Measurements from ENCODE around the gene LRIG1.

Gene LRIG1

DNA sequence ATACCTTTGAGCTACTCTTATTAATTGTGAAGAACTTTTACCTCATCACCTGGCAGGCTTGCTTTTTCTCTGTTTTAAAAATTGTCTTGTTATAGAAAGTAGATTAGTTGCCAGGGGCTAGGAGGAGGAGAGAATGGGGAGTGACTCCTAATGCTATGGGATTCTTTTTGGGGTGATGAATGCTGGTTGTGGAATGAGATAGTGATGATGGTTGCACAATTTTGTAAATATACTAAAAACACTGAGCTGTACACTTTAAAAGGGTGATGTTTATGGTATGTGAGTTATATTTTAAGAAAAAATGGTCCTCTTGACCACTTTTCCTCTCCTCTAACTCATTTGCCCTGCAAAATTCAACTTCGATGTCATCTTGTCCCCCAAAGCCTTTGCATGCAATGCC lies 31.8 kb upstream of the LRIG1 start:
- no peak for ATAC-seq
- TF ChIP-seq, protein P1, sequence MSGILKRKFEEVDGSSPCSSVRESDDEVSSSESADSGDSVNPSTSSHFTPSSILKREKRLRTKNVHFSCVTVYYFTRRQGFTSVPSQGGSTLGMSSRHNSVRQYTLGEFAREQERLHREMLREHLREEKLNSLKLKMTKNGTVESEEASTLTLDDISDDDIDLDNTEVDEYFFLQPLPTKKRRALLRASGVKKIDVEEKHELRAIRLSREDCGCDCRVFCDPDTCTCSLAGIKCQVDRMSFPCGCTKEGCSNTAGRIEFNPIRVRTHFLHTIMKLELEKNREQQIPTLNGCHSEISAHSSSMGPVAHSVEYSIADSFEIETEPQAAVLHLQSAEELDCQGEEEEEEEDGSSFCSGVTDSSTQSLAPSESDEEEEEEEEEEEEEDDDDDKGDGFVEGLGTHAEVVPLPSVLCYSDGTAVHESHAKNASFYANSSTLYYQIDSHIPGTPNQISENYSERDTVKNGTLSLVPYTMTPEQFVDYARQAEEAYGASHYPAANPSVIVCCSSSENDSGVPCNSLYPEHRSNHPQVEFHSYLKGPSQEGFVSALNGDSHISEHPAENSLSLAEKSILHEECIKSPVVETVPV (CRISPR knock-in tag; IDR thresholded peaks at IDR 0.05): no peak
- TF ChIP-seq TCF4 (CRISPR knock-in tag; IDR thresholded peaks at IDR 0.05; ENCODE audit: borderline replicate concordance): no peak
- TF ChIP-seq BACH2 (CRISPR knock-in tag; IDR thresholded peaks at IDR 0.05; ENCODE audit: borderline replicate concordance): no peak
- TF ChIP-seq ESRRG (CRISPR knock-in tag; IDR thresholded peaks at IDR 0.05): no peak
- TF ChIP-seq, protein P2, sequence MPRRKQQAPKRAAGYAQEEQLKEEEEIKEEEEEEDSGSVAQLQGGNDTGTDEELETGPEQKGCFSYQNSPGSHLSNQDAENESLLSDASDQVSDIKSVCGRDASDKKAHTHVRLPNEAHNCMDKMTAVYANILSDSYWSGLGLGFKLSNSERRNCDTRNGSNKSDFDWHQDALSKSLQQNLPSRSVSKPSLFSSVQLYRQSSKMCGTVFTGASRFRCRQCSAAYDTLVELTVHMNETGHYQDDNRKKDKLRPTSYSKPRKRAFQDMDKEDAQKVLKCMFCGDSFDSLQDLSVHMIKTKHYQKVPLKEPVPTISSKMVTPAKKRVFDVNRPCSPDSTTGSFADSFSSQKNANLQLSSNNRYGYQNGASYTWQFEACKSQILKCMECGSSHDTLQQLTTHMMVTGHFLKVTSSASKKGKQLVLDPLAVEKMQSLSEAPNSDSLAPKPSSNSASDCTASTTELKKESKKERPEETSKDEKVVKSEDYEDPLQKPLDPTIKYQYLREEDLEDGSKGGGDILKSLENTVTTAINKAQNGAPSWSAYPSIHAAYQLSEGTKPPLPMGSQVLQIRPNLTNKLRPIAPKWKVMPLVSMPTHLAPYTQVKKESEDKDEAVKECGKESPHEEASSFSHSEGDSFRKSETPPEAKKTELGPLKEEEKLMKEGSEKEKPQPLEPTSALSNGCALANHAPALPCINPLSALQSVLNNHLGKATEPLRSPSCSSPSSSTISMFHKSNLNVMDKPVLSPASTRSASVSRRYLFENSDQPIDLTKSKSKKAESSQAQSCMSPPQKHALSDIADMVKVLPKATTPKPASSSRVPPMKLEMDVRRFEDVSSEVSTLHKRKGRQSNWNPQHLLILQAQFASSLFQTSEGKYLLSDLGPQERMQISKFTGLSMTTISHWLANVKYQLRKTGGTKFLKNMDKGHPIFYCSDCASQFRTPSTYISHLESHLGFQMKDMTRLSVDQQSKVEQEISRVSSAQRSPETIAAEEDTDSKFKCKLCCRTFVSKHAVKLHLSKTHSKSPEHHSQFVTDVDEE (CRISPR knock-in tag; IDR thresholded peaks at IDR 0.05): no peak
- TF ChIP-seq TOX (CRISPR knock-in tag; IDR thresholded peaks at IDR 0.05; ENCODE audit: borderline replicate concordance): no peak
- no peak for TF ChIP-seq ZFP3 (CRISPR knock-in tag; IDR thresholded peaks at IDR 0.05)
- TF ChIP-seq ZNF70 (CRISPR knock-in tag; IDR thresholded peaks at IDR 0.05): no peak
- TF ChIP-seq GLIS3 (CRISPR knock-in tag; IDR thresholded peaks at IDR 0.05): no peak
- TF ChIP-seq OSR1 (CRISPR knock-in tag; IDR thresholded peaks at IDR 0.05): no peak

DNA sequence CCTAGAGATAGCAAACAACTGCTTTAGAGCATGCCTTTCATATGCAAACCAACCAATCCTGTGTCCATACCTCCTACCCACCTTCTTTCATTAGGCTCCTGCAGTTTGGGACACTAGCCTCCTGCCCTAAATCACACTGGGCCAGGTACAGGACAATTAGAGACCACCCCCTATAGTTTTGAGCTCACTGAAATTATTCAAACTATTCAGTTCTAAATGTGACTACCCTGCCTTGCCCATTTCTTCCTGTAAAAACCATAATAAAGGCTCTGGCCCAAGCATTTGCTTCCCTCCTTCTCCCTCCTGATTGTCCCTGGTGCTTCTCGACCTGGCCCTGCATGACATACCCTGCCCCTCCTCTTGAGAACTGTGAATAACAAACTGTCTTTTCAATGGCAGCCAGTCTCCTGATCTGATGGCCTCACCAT lies 31.4 kb upstream of the LRIG1 start:
- TF ChIP-seq, protein P3, sequence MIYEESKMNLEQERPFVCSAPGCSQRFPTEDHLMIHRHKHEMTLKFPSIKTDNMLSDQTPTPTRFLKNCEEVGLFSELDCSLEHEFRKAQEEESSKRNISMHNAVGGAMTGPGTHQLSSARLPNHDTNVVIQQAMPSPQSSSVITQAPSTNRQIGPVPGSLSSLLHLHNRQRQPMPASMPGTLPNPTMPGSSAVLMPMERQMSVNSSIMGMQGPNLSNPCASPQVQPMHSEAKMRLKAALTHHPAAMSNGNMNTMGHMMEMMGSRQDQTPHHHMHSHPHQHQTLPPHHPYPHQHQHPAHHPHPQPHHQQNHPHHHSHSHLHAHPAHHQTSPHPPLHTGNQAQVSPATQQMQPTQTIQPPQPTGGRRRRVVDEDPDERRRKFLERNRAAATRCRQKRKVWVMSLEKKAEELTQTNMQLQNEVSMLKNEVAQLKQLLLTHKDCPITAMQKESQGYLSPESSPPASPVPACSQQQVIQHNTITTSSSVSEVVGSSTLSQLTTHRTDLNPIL (CRISPR knock-in tag; IDR thresholded peaks at IDR 0.05; ENCODE audit: low read depth): no peak
- TF ChIP-seq ZFP30 (CRISPR knock-in tag; IDR thresholded peaks at IDR 0.05): no peak
- no peak for TF ChIP-seq RARB (CRISPR knock-in tag; IDR thresholded peaks at IDR 0.05)
- TF ChIP-seq ZNF8 (CRISPR knock-in tag; IDR thresholded peaks at IDR 0.05): no peak
- no peak for TF ChIP-seq TCF4 (CRISPR knock-in tag; IDR thresholded peaks at IDR 0.05; ENCODE audit: borderline replicate concordance)
- TF ChIP-seq PPARA (CRISPR knock-in tag; IDR thresholded peaks at IDR 0.05; ENCODE audit: borderline replicate concordance): no peak
- TF ChIP-seq, protein P4, sequence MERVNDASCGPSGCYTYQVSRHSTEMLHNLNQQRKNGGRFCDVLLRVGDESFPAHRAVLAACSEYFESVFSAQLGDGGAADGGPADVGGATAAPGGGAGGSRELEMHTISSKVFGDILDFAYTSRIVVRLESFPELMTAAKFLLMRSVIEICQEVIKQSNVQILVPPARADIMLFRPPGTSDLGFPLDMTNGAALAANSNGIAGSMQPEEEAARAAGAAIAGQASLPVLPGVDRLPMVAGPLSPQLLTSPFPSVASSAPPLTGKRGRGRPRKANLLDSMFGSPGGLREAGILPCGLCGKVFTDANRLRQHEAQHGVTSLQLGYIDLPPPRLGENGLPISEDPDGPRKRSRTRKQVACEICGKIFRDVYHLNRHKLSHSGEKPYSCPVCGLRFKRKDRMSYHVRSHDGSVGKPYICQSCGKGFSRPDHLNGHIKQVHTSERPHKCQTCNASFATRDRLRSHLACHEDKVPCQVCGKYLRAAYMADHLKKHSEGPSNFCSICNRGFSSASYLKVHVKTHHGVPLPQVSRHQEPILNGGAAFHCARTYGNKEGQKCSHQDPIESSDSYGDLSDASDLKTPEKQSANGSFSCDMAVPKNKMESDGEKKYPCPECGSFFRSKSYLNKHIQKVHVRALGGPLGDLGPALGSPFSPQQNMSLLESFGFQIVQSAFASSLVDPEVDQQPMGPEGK (CRISPR knock-in tag; IDR thresholded peaks at IDR 0.05; ENCODE audit: borderline replicate concordance): no peak
- TF ChIP-seq ZNF70 (CRISPR knock-in tag; IDR thresholded peaks at IDR 0.05): no peak
- TF ChIP-seq SNAI2 (CRISPR knock-in tag; IDR thresholded peaks at IDR 0.05): no peak
- no peak for TF ChIP-seq ISL1 (CRISPR knock-in tag; IDR thresholded peaks at IDR 0.05)
- TF ChIP-seq, protein P5, sequence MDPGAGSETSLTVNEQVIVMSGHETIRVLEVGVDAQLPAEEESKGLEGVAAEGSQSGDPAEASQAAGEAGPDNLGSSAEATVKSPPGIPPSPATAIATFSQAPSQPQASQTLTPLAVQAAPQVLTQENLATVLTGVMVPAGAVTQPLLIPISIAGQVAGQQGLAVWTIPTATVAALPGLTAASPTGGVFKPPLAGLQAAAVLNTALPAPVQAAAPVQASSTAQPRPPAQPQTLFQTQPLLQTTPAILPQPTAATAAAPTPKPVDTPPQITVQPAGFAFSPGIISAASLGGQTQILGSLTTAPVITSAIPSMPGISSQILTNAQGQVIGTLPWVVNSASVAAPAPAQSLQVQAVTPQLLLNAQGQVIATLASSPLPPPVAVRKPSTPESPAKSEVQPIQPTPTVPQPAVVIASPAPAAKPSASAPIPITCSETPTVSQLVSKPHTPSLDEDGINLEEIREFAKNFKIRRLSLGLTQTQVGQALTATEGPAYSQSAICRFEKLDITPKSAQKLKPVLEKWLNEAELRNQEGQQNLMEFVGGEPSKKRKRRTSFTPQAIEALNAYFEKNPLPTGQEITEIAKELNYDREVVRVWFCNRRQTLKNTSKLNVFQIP (CRISPR knock-in tag; IDR thresholded peaks at IDR 0.05; ENCODE audit: borderline replicate concordance, low read depth): no peak
- no peak for TF ChIP-seq ESRRG (CRISPR knock-in tag; IDR thresholded peaks at IDR 0.05)
- TF ChIP-seq ARNTL (CRISPR knock-in tag; IDR thresholded peaks at IDR 0.05; ENCODE audit: borderline replicate concordance, low read depth): no peak
- no peak for TF ChIP-seq ZNF565 (CRISPR knock-in tag; conservative IDR thresholded peaks at IDR 0.05; ENCODE audit: low read depth)
- TF ChIP-seq ZC3H10 (CRISPR knock-in tag; IDR thresholded peaks at IDR 0.05): no peak
- no peak for TF ChIP-seq CSDC2 (CRISPR knock-in tag; IDR thresholded peaks at IDR 0.05)
- no peak for TF ChIP-seq OSR1 (CRISPR knock-in tag; IDR thresholded peaks at IDR 0.05)
- no peak for ATAC-seq

DNA sequence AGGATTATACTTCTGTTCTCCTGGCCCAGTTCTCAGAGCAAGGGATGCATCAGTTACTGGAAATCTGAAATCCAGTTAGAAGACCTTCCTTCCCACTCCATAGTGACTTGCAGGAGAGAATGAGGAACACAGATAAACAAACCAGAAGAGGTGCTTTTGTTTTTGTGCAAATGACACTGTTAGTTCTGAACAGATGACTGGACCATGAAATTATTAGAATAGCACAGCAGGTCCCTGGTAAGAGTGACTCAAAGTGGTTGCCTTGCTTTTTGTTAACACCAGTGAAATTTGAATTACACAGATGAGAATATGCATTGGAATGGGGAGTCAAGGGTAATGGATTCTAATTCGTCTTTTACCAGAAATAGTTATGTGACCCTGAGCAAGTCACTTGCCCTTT lies 30.4 kb upstream of the LRIG1 start:
- ATAC-seq: no peak
- TF ChIP-seq PPARA (CRISPR knock-in tag; IDR thresholded peaks at IDR 0.05; ENCODE audit: borderline replicate concordance) (no peak), ESRRG (CRISPR knock-in tag; IDR thresholded peaks at IDR 0.05) (no peak), ZNF8 (CRISPR knock-in tag; IDR thresholded peaks at IDR 0.05) (no peak), TCF4 (CRISPR knock-in tag; IDR thresholded peaks at IDR 0.05; ENCODE audit: borderline replicate concordance) (no peak), RARB (CRISPR knock-in tag; IDR thresholded peaks at IDR 0.05) (no peak), ZNF70 (CRISPR knock-in tag; IDR thresholded peaks at IDR 0.05) (no peak), ARNTL (CRISPR knock-in tag; IDR thresholded peaks at IDR 0.05; ENCODE audit: borderline replicate concordance, low read depth) (no peak), BACH2 (CRISPR knock-in tag; IDR thresholded peaks at IDR 0.05; ENCODE audit: borderline replicate concordance) (no peak)
- TF ChIP-seq, protein P4 (CRISPR knock-in tag; IDR thresholded peaks at IDR 0.05; ENCODE audit: borderline replicate concordance): no peak
- TF ChIP-seq, protein P5 (CRISPR knock-in tag; IDR thresholded peaks at IDR 0.05; ENCODE audit: borderline replicate concordance, low read depth): no peak
- TF ChIP-seq, protein P3 (CRISPR knock-in tag; IDR thresholded peaks at IDR 0.05; ENCODE audit: low read depth): no peak
